Stimulated activated CD4-positive, alpha-beta T cell treated with anti-CD3 and anti-CD28 coated beads, Interleukin-2, amount 100 ng/mL, for 4 hours (primary cell): ENCODE results near the gene FRMD8.

Source experiments
- DNase-seq: peaks from one replicate; pipeline ENCODE4 v3.0.0-alpha.2; 2020; ENCODE audit warnings: low read depth

Gene FRMD8

DNA sequence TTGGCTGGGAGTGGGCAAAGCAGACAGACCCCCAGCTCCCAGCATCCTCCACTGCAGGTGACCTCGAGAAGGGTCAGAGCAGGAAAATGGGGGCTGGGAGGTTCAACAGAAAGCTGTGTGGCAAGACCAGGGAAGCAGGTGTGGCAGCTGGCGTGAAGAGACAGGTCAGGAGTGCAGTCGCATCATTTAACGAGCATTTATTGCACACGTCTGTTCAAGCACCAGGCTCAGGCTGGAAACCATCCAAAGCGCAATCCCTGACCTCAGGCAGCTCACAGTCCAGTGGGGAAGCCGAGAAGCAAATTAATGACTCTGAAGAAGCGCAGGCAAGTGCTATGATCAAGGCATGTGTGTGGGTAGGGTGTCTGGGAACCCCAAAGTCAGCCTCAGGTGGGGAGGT lies 11.4 kb upstream of the FRMD8 start:
- no peak for DNase-seq

DNA sequence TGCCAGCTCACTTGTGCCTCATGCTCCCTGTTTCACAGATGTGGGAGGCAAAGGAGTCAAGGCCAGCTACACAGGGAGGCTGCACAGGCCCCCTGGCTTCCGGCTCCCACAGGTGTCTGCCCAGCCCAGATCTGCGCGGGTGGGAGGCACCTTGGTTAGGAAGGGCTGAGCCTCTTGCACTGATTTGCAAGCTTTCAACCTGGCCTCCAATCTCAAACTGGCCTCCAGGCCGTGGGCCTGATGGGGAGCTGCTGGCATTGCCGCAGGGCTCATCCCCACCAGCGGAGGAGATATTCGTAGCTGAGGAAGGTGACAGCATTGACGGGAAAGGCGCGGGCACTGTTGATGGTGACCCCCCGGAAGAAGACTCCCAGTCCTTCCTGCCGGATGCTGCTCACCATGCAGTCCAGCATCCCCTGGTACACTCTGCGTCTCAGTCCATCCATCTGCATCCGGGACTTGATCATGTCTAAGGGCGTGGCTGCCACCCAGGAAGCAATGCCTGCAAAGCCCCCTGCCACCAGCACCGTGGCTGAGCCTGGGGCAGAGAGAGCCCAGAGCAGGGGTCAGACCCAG lies 10.2 kb upstream of the FRMD8 start:
- no peak for DNase-seq

DNA sequence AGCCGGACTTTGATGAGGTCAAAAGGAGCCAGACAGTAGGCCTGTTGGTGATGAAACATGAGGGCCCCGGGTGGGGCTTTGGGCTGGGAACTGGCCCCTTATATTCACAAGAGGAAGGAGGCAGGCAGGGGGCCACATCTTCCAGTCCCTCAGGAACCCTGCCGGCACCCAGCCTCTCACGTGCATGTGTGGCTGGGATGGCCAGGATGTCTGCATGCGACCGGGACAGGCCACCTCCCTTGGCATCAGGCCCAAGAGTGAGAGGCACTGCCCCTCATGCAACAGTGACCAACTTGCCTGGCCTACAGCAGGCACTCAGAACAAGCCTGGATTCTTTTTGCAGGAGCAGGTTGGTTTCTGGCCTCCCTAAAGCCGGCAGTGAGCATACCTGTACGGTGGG lies 9.4 kb upstream of the FRMD8 start:
- no peak for DNase-seq

DNA sequence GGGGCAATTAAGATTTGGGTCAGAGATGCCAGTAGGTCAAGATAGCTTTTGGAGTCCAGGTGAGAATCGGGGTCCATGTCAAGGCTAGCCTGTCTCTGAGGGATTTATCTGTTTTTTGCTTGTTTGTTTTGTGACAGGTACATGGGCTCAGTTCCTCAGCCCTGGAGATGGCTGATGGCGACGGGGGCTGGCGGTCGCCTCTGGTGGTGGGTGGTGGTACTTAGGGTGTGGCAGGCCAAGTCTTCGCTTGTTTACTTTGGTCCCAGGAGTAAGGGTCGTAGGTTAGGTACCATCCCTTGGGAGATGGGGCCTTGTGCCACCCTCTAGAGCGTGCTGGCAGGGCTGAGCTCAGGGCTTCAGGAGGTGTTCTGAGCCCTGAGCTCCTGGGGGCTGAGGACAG lies 8.7 kb upstream of the FRMD8 start:
- no peak for DNase-seq

DNA sequence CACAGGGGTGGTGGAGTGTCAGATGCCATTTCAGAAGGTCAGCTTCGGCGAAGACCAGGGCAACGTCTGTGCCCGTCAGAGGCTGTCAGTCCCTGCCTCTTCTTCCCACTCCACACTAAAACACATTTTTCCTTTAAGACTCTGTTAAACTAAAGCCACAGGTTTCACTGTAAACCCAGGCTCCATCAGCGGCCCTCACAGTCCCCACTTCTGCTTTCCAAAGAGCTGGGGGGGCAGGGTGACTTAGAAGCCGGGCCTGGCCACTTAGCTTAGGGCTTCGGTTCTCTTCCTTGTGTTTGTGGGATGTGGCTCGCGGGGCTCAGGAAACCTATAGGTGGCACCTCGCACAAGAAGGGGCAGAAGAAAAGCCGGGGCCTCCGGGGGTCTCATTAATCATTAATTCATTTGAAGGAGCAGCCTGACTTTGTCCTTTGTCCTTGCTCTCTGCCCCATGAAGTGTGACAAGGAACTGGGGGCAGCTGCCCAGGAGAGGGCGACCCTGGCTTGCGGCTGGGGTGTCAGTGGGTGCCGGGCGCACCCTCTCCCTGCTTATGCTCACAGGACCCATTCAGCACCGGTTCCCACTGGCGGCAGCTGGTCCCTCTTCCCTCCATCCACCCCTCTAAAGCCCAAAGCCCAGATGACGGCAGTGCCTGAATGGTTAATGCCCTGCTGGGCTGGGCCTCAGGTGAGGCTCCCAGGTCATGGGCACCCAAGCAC lies 8.1 kb upstream of the FRMD8 start:
- DNase-seq = no peak

DNA sequence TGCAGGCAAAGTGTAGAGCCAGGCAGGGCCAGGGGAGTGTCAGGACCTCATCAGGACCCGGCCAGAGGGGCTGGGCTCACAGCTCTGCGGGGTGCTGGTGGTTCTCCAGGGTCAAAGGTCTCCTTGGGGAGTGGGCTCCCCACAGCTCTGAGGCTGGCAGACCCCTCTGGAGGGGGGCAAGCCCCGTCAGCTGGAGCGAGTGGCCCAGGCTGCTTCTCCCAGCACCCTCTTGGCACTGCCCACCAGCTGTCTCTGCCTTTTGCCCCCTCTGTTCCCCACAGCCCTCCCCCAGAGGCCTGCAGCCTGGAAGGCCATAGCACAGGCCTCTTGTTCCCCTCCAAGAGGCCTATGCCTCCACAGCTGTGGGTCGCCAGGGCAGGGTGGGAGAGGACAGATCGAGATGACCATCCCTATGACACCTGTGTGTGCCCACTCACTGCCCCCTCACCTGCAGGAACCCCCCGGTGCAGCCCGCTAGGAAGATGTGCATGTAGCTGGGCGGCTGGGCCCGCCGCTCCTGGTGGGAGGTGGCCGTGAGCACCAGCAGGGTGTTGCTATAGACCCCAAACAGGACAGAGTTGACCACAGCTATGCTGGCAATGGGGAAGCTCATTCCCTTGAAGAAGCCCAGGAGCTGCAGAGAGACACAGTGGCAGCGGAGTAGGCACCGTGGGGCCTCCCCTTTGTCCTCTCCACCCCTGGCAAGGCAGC lies 7.4 kb upstream of the FRMD8 start:
- DNase-seq = no peak

DNA sequence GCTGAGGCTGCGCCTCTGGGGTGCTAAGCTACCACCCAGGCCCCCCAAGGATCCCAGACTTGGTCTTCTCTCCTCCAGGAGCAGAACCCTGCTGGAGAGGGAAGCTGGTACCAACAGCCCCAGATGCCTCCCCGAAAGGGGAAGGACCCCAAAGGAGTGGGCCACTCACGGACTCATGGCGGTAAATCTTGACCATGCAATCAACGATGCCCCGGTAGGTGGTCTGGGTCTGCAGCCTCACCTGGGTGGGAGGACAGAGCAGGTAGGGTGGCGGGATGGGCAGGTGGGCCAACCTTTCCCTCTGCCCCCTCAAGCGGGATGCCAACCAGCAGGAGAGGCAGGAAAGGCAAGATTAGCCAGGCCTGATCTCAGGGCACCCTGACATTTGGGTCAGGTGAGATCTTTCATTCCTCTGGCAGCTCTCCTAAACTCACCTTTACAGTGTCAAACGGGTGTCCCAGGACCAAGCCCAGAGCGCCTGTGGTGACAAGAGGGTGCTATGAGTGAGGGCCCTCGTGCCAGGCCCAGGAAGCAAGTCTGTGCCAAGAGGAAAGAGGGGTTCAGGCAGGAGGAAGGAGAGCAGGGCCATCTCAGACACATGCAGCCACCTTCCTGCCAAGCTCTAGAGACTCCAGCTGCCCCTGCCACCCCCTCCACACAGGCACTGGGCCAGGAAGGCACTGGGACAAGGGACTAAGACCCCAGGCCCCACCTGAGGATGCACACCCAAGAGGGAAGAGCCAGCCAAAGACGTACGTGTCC lies 6.6 kb upstream of the FRMD8 start:
- DNase-seq = no peak

DNA sequence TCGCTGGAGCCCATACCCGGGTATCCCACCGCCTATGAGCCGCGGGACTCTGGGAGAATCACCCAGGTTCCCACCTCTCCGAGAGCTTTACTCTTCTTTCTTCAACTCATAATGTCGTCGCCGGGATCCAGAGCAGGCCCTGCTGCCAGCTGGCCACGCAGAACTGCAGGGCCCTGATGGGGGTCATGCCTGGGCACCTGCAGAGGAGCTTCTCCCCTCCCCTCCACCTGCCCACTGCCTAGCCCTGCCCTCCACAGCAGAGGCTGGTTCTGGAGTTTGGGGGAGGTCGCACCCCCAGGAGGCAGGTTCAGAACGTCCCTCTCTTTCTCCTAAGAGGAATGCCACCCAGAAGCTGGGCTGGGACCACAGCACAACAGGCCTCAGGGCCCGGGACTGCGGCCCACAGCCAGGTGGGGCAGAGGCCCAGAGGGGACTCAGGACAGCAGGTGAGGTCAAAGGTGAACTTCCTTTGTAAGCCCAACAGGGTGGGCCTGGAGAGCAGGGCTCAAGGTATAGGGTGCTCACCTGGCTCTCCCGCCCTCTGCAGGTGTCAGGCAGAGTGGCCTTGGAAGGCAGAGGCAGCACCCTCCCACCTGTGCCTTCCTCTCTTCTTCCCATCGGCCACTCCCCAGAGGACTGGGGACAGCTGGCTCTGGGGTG lies 5.8 kb upstream of the FRMD8 start:
- DNase-seq = no peak

DNA sequence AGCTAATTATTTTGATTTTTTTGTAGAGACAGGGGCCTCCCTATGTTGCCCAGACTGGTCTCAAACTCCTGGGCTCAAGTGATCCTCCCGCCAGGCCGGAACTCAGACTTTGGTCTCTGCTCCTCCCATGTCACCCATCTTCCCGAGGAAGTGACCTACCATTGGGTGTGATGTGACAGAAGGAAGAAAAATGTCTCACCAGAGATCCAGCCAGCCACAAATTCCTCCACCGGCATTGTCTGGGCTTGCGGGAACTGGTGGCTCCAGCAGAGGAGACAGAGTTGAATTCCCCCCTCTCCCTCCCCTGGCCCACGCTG lies 4.8 kb upstream of the FRMD8 start:
- DNase-seq = peak; percentile 19

DNA sequence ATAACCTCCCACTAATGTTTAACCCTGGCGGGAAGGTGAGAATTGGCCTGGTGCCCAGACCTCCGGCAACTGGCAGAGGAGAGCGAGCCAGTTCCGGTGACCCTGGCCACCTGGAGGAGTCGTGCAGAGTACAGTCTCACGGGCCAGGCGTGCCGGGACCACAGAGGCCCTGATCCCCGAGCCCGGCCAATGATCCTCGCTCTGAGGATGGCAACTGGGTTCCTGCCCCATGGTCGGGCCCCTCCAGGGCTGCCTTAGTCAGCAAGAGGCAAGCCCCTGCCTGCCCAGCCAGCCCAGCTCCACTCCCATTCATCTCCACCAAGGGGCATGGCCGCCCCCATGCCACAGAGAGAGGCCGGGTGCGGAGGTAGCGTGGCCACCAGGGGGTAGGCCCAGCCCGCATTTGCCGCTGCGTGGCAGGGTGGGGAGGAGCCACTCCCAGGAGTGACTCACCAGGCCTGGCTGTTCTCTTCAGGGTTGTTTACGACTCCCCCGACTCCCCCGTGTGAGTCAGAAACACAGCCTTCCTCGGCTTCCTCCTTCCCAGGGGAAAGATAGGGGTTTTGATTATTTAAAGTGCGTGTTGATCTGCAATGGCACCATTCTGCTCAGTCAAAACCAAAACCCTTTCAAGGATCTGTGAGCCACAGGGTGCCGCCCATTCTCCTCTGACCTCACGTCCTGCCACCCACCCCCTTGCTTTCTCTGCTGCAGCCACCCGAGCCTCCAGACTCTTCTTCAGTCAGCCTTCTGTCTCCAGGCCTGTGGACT lies 4.2 kb upstream of the FRMD8 start, which contains the start of gene SLC25A45:
Gene SLC25A45, minus strand, starts transcription at position 614 of the 771 bp plus-strand sequence. CDS start 695 bp downstream, outside the sequence.
- peak; percentile 91 for DNase-seq

DNA sequence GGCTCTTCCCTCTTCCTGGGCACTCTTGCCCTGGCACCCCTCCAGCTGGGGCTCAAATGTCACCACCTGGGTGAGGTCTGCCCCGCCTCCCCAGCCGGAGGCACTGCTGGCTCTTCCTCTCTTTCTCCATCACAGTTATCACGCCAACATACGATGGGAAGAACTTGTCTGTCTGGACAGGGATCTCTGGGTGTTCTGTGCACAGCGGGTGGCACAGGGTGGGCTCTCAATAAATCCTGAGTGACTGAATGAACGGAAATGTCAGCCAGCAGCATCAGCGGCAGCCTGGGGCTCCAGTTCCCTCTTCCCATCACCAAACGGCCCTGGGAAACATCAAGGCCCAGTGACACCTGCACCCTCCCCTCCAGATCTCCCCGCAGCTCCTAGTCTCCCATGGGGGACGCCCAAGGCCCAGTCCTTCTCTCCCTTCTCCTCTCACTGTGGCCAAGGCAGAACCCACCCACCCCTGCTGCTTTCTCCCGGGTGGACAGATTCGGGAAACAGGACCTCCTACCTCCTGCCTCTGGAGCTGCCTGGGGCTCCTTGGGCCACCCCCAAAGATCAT lies 3.6 kb upstream of the FRMD8 start:
- DNase-seq = no peak

DNA sequence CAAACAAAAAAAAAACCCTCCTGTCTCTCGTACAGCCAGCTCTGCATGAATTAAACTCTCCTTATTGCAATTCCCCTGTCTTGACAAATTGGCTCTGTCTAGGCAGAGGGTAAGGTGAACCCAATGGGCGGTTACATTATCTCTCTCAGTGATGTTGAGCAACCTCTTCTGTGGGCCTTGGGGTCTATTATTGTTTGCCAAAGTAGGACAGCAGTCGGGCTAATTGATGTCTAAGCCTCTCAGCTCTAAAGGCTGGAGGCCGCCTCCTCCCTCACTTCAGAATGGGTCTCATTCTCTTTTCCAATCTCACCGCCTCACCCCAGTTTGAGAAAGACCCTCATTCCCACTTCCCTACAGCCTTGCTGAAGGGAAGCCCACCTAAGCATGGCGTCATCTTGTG lies 2.7 kb upstream of the FRMD8 start:
- no peak for DNase-seq

DNA sequence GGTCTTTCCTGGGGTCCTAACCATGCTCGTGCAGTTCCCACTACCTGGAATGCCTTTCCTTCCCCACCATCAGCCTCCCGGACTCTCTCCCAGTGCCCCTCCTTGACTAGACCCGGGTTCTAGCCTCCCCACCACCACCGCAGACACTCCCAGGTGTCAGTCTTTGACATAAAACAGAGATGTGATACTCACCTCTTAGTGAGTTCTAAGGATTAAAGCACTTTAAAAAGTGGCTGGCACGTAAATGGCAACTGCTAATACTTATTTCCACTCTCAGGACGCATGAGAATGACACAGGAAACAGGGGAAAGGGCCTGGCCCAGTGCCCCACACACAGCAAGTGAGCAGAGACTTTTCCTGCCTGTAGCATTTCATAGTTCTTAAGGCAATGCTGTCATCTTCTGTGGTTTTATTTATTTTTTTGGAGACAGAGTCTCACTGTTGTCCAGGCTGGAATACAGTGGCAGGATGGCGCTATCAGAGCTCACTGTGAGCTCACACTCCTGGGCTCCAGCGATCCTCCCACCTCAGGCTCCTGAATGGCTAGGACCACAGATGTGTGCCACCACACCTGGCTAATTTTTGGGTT lies 2.0 kb upstream of the FRMD8 start:
- DNase-seq = no peak

DNA sequence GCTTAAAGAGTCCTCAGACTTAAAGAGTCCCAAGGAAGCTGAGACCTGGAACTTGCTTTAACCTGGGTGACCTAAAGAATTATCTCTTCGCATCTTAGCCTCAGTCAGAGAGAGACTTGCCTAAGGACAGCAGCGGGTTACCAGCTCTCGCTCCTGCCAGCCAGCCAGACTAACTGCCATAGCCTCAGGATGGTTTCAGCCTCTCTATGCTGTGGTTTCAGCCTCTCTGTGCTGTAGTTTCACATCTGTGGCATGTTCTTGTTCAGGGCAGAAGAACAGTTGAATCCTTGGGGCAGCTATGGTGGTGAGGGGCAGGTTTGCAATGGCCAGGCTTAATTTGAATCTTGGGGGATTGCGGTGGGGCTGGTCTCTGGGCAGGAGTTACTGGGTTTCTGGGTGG lies 2.3 kb downstream of the FRMD8 start:
- DNase-seq = no peak

DNA sequence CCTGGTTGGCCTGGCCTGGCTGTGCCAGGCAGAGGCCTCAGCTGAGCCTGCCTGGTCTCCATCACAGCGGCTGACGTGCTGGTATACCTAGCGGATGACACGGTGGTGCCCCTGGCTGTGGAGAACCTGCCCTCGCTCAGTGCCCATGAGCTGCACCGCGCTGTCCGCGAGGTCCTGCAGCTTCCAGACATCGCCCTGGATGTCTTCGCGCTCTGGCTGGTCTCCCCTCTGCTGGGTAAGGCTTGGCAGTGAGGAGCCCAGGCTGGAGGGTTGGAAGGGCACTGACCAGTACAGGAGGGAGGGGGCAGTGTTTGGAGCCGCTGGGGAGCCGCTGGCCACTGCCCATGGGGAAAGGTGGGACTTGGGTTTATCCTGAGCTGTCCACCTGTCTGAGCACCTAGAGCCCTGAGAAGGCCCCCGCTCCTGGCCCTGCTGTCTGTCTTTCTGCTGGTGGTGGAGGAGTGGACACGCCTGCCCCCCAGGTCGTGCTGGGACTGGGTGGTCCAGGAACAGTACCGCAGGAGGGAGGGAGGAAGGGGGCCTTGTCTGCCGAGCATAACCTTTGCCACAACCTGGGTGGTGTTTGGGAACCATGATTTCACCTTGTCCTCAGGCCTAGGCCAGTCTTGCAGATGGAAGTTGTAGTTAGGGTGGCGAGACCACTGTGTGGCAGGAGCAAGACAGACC lies 3.0 kb downstream of the FRMD8 start:
- DNase-seq = no peak

DNA sequence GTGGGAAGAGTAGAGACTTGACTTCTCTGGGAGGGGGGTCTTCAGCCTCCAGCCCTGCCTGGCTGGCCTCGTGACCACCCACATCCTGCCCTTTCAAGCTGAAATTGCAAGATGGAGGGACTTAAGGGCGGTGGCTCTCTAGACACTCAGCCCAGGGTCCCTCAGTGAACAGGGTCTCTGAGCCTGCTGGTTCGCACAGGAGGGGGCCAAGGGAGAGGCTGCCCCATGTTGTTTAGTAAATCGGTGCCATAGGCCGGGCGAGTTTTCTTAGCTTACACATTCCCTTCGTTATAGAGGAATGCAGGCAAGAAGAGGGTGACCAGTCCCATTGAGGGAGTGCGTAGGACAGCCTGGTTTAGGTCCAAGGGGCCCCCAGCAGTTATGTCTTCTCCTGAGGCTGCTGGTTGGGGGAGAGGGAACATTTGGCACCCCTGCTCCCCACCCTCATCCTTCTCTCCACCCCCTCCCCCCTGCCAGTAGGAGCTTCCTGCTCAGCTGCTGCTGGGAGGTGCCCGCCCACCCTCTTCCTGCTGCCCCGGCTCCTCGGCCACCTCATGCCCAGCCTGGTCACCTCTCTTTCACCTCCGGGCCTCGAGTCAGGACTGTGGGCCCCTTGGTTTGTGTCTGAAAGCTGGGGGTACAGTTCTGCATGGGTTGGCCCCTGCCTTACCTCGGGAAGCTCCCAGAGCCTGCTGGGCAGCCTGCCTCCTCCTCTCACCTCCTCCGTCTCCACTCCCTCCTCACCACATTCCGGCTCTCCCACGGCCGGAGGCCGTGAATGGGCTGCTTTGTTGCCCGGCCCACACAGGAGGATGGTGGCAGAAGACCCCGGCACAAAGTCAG lies 3.9 kb downstream of the FRMD8 start:
- no peak for DNase-seq

DNA sequence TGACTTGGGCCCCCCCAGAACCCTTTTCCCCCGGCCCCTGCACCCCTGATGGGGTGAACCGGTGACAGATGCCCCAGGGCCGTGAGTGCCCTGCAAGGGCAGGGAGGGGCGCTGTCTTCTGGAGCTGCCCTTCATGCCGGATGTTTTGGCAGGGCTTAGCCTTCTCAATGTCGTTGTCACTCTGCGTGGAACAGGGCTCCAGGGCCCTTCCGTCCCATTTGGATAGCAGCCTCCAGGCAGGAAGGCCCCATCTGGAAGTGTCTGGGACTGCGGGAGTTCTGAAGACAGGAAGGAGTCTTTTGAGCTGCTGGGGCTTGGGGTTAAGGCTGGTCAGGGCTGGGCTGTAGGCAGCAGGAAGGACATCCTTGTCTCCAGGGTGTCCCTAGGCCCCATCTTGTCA lies 4.6 kb downstream of the FRMD8 start:
- no peak for DNase-seq

DNA sequence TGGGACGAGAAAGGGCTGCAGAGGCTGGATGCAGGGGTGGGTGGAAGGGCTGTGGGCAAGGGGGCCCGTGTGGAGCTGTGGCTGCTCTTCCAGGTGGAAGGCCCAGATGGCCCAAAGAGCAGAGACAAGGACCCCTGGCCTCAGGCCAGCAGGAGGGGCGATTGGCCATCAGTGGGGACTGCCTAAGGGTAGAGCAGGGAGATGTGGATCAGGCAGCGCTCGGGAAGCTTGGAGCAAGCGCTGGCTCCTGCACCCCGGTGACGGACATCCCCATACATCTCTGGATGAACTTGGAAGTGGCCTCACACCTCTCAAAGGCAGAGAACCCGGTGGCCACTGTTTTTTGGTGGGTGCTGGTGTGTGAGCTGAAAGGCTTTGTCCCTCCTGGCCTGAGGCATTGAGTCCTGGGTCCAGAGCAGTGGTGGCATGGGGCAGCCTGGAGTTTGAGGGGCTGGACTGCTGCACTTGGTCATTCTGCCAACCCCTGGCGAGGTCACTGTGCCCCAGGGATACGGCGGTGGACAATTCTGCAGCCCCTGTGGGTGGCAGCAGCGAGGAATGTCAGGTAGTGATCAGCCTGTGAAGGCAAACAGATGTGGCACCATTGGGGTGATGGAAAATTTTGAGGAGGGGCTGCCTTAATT lies 5.9 kb downstream of the FRMD8 start:
- no peak for DNase-seq

DNA sequence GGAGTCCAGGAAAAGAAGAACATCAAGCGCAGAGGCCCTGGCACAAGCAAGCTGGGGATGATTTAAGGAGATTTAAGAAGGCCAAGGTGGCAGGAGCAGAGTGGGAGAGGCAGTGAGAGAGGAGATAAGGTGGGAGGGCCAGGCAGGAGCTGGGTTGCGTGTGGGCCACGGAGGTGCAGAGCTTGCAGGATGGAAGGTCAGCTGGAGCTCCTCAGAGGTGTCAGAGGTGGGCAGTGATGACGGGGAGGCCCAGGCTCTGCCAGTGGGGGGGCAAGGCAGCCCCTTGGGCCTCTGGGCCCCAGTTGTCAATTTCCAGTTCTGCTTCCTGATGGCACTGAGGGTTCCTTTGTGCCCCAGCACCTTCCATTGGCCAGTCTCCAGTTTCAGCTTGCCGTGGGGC lies 6.5 kb downstream of the FRMD8 start:
- no peak for DNase-seq
